ENCODE measurements around the gene PARP8. TPM values are rescaled to one million over a fixed set of nuclear protein-coding genes. Genes with fewer than 3 reads are reported as not detected.
"Not testable (repeated sequence)": the region's sequence is repeated elsewhere in the genome, so short reads cannot be mapped to it uniquely, and the experiment has no call there.

The PARP8 gene
- total RNA-seq, 2 experiments from 2014 or later, result 36.8 to 39.2 TPM

DNA sequence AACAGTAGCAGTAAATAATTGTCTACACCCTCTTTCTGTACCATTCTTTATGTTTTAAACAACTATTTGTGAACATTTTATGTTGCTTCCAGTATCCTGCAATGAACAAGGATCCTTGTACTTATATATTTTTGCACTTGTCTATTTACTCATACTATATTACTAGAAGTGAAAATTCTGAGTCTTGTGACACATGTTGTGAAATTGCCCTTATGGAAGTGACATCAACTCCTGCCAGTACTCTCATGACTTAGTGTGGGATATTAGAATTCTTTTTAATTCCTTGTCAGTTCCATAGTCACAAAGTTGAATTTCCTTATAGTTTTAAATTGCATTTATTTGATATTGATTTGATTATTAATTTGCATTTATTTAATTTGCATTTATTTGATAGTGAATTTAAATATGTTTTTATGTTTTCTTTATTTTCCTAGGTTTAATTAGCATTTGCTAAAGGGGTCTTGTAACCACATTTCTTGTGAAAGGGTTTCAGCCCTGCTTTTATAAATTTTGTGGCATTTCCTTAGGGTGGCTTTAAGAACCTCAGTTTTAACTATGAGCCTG, 27.7 kb downstream of the PARP8 start:
- ChIA-PET CTCF (ENCODE audit: unreplicated experiment) (no interaction called here), POLR2A (no interaction called here)
- Histone ChIP-seq H3K27ac (ENCODE audit: low read depth, low read length, poor library complexity, severe bottlenecking) (no peak overlapping the region), H3K79me2 (ENCODE audit: insufficient read depth, low read depth, low read length) (peaks cover 12% of the 10 kb centered on the region; the same call in 1 of the 2 replicates), H3K4me1 (ENCODE audit: insufficient read depth, low read length, poor library complexity, severe bottlenecking) (no peaks in the 10 kb centered on the region), H3K9me2 (ENCODE audit: insufficient read depth, low read length) (no peaks in the 10 kb centered on the region), H4K20me1 (ENCODE audit: insufficient read depth, low read length) (no peaks in the 10 kb centered on the region), H3K9me3 (ENCODE audit: low read length) (no peaks in the 10 kb centered on the region), H3K4me3 (ENCODE audit: low read depth, low read length, poor library complexity, severe bottlenecking) (no peak overlapping the region), H2AFZ (ENCODE audit: low read length) (no peak overlapping the region), H3K4me2 (ENCODE audit: low read length) (no peak overlapping the region), H3K36me3 (ENCODE audit: insufficient read depth, low read length) (peaks cover 10% of the 10 kb centered on the region)
- DNase-seq (ENCODE audit: low spot score), result no peak
- intact Hi-C loops (cut with micrococcal nuclease; ENCODE audit: unreplicated experiment), result no loop called here
- no peak for TF ChIP-seq CTCF (conservative IDR thresholded peaks at IDR 0.05; ENCODE audit: low read length)
- no TSS peak for BruUV-seq (replicated peaks)

DNA sequence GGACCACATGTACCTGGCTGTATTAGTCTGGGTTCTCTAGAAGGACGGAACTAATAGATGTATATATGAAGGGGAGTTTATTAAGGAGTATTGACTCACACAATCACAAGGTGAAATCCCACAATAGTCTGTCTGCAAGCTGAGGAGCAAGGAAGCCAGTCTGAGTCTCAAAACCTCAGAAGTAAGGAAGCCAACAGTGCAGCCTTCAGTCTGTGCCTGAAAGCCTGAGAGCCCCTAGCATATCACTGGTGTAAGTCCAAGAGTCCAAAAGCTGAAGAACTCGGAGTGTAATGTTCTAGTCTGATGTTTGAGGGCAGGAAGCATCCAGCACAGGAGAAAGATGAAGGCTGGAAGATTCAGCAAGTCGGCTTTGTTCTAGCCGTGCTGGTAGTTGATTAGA, 28.2 kb downstream of the PARP8 start:
- H2AFZ ChIP-seq (ENCODE audit: low read length); DNase-seq (ENCODE audit: low spot score); H3K36me3 ChIP-seq (ENCODE audit: insufficient read depth, low read length); intact Hi-C loops (cut with micrococcal nuclease; ENCODE audit: unreplicated experiment); H3K9me2 ChIP-seq (ENCODE audit: insufficient read depth, low read length); CTCF ChIA-PET (ENCODE audit: unreplicated experiment); BruUV-seq (replicated peaks); H3K4me1 ChIP-seq (ENCODE audit: insufficient read depth, low read length, poor library complexity, severe bottlenecking); H3K4me3 ChIP-seq (ENCODE audit: low read depth, low read length, poor library complexity, severe bottlenecking); H3K9me3 ChIP-seq (ENCODE audit: low read length); H4K20me1 ChIP-seq (ENCODE audit: insufficient read depth, low read length); H3K27ac ChIP-seq (ENCODE audit: low read depth, low read length, poor library complexity, severe bottlenecking); POLR2A ChIA-PET; H3K4me2 ChIP-seq (ENCODE audit: low read length): not testable (repeated sequence)
- H3K79me2 ChIP-seq (ENCODE audit: insufficient read depth, low read depth, low read length), result peaks cover 12% of the 10 kb centered on the region; the same call in 1 of the 2 replicates

DNA sequence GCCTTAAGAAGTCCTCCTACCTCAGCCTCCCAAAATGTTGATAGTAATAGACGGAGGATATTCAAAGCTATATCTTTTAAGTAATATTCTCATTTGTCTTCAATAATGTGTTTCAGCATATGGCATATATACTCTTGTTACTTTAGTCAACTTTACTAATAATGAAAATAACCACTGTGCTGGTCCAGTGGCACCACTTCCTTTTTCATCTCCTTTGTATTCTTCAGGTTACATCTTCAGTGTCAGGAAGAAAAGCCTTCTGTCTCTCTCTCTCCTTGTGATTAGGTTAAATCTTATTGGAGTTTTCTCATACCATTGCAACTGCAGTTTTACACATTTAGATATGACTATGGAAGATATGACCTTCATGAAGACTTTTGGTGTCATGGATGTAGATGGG, 31.3 kb downstream of the PARP8 start:
- Histone ChIP-seq H3K36me3 (ENCODE audit: insufficient read depth, low read length) (peaks cover 1% of the 10 kb centered on the region; the same call in 1 of the 2 replicates), H4K20me1 (ENCODE audit: insufficient read depth, low read length) (no peaks in the 10 kb centered on the region), H3K27ac (ENCODE audit: low read depth, low read length, poor library complexity, severe bottlenecking) (no peak overlapping the region), H3K79me2 (ENCODE audit: insufficient read depth, low read depth, low read length) (peaks cover 35% of the 10 kb centered on the region; the same call in 1 of the 2 replicates), H3K4me2 (ENCODE audit: low read length) (no peak overlapping the region), H3K9me3 (ENCODE audit: low read length) (no peaks in the 10 kb centered on the region; the same call in 1 of the 2 replicates), H2AFZ (ENCODE audit: low read length) (no peak overlapping the region), H3K4me1 (ENCODE audit: insufficient read depth, low read length, poor library complexity, severe bottlenecking) (peaks cover 8% of the 10 kb centered on the region), H3K9me2 (ENCODE audit: insufficient read depth, low read length) (no peaks in the 10 kb centered on the region), H3K4me3 (ENCODE audit: low read depth, low read length, poor library complexity, severe bottlenecking) (no peak overlapping the region)
- BruUV-seq (replicated peaks), result no TSS peak
- TF ChIP-seq EZH2phosphoT487 (IDR thresholded peaks at IDR 0.05; ENCODE audit: borderline replicate concordance, low read depth, low read length), result no peak
- CTCF ChIA-PET (ENCODE audit: unreplicated experiment), result no interaction called here
- intact Hi-C loops (cut with micrococcal nuclease; ENCODE audit: unreplicated experiment), result no loop called here
- DNase-seq (ENCODE audit: low spot score), result no peak
- POLR2A ChIA-PET, result no interaction called here

GRCh38 chr5:50699737-50700136, 33.3 kb downstream of the PARP8 start:
- no peaks in the 10 kb centered on the region for H3K9me2 ChIP-seq (ENCODE audit: insufficient read depth, low read length)
- TF ChIP-seq EZH2phosphoT487 (IDR thresholded peaks at IDR 0.05; ENCODE audit: borderline replicate concordance, low read depth, low read length), result no peak
- no peak for TF ChIP-seq CTCF (conservative IDR thresholded peaks at IDR 0.05; ENCODE audit: low read length)
- H2AFZ ChIP-seq (ENCODE audit: low read length), result no peak overlapping the region
- no peaks in the 10 kb centered on the region; the same call in 1 of the 2 replicates for H3K9me3 ChIP-seq (ENCODE audit: low read length)
- no peak overlapping the region for H3K4me2 ChIP-seq (ENCODE audit: low read length)
- intact Hi-C loops (cut with micrococcal nuclease; ENCODE audit: unreplicated experiment), result no loop called here
- POLR2A ChIA-PET, result interaction anchor here (1.2 to 1.7 kb wide), 2 partner anchors 10 to 16 kb away, joined by 3 read pairs; no protein-coding TSS in a partner anchor
- DNase-seq (ENCODE audit: low spot score), result no peak
- H3K27ac ChIP-seq (ENCODE audit: low read depth, low read length, poor library complexity, severe bottlenecking), result no peak overlapping the region
- H4K20me1 ChIP-seq (ENCODE audit: insufficient read depth, low read length), result no peaks in the 10 kb centered on the region
- no TSS peak for BruUV-seq (replicated peaks)
- H3K4me1 ChIP-seq (ENCODE audit: insufficient read depth, low read length, poor library complexity, severe bottlenecking), result peaks cover 17% of the 10 kb centered on the region
- H3K4me3 ChIP-seq (ENCODE audit: low read depth, low read length, poor library complexity, severe bottlenecking), result no peak overlapping the region
- CTCF ChIA-PET (ENCODE audit: unreplicated experiment), result no interaction called here
- H3K36me3 ChIP-seq (ENCODE audit: insufficient read depth, low read length), result peaks cover 9% of the 10 kb centered on the region; the same call in 1 of the 2 replicates
- peaks cover 24% of the 10 kb centered on the region; the same call in 1 of the 2 replicates for H3K79me2 ChIP-seq (ENCODE audit: insufficient read depth, low read depth, low read length)

Measured in OCI-LY7 (cell line).